ENCODE measurements around the gene CELF2.

The CELF2 gene

DNA sequence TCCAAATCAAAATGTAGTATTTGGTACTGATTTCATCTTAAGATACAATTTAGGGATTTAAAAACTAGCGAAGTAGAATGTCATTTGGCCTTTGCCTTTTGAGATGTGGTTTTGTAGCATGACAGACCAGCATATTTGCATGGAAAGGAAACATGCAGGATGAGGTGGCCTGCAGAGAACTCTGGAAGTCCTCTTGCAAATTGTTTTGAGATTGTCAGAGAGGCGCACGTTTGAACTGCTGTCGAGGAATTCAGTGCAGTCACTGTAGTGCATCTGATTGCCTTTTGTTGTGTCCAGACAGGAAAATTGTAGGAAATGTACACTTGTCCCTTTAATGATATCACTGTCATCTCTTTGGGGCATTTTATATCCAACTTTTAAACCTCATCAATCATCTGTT is 136.7 kb downstream of the CELF2 start:
- peaks cover 42% of the 10 kb centered on the region for H3K4me1 ChIP-seq (ENCODE audit: control insufficient read depth, insufficient read depth, low read length)
- ChIA-PET CTCF (no interaction called here), POLR2A (interaction anchor here (1.0 kb wide), 1 partner anchor 11 kb away, joined by 4 read pairs; no protein-coding TSS in a partner anchor)
- H3K36me3 ChIP-seq (ENCODE audit: control insufficient read depth in 2 of 2, insufficient read depth in 1 of 2, low read length in 2 of 2) = no peaks in the 10 kb centered on the region
- TF ChIP-seq ZNF560 (tag by site-specific recombination; IDR thresholded peaks at IDR 0.05; ENCODE audit: borderline replicate concordance) (no peak), SALL2 (tag by site-specific recombination; IDR thresholded peaks at IDR 0.05; ENCODE audit: borderline replicate concordance) (no peak), ZNF214 (tag by site-specific recombination; IDR thresholded peaks at IDR 0.05; ENCODE audit: borderline replicate concordance) (no peak), ZNF114 (tag by site-specific recombination; IDR thresholded peaks at IDR 0.05) (no peak)
- TF ChIP-seq, protein P1, sequence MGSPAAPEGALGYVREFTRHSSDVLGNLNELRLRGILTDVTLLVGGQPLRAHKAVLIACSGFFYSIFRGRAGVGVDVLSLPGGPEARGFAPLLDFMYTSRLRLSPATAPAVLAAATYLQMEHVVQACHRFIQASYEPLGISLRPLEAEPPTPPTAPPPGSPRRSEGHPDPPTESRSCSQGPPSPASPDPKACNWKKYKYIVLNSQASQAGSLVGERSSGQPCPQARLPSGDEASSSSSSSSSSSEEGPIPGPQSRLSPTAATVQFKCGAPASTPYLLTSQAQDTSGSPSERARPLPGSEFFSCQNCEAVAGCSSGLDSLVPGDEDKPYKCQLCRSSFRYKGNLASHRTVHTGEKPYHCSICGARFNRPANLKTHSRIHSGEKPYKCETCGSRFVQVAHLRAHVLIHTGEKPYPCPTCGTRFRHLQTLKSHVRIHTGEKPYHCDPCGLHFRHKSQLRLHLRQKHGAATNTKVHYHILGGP (tag by site-specific recombination; IDR thresholded peaks at IDR 0.05) = peak; percentile 60; the same call in 1 of the 2 replicates
- H3K9me3 ChIP-seq (ENCODE audit: control insufficient read depth, insufficient read depth, low read depth, low read length) = no peaks in the 10 kb centered on the region
- H3K27ac ChIP-seq (ENCODE audit: extremely low read depth, low read depth, low read length) = no peak overlapping the region
- H3K4me3 ChIP-seq (ENCODE audit: low read depth, low read length) = no peak overlapping the region

DNA sequence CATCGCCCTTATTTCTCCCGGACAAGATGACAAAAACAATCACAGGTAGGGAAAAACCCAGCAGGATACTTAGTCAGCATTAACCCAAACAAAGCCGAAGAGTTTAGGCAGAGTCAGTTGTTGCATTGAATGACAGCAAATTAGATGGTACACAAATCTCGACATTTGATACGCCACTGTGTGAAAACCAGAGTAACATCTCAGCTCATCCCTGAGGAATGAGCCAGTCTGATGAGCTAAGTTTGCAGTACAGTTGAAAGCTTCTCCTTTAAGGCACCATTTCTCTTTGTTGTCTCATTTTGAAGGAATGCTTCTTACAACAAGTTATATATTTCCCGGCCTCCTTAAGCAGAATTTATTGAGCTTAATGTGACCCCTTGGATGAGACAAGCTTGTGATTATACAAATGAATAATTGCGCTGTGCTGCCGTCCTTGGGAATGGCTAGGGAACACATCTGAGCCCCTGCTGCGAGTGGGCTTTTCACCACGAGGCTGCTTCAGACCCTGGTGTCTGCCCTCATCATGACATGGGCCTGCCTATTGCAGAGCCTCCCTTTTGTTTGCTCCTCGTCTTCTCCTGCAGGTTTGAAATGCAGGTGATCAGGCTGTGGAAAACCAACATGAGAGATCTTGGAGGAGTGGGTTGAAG is 137.3 kb downstream of the CELF2 start:
- Histone ChIP-seq H3K4me1 (ENCODE audit: control insufficient read depth, insufficient read depth, low read length) (peaks cover 37% of the 10 kb centered on the region), H3K36me3 (ENCODE audit: control insufficient read depth in 2 of 2, insufficient read depth in 1 of 2, low read length in 2 of 2) (no peaks in the 10 kb centered on the region), H3K4me3 (ENCODE audit: low read depth, low read length) (no peak overlapping the region), H3K27ac (ENCODE audit: extremely low read depth, low read depth, low read length) (no peak overlapping the region), H3K9me3 (ENCODE audit: control insufficient read depth, insufficient read depth, low read depth, low read length) (no peaks in the 10 kb centered on the region)
- ChIA-PET POLR2A (interaction anchor here (1.0 kb wide), 1 partner anchor 10 kb away, joined by 4 read pairs; no protein-coding TSS in a partner anchor), CTCF (interaction anchor here (1.1 kb wide), 1 partner anchor 116 kb away, joined by 3 read pairs; no protein-coding TSS in a partner anchor)
- TF ChIP-seq KLF1 (tag by site-specific recombination; IDR thresholded peaks at IDR 0.05) (peak; percentile 13; the same call in 1 of the 2 replicates), ZNF629 (tag by site-specific recombination; IDR thresholded peaks at IDR 0.05) (peak; percentile 60), BCL11A (tag by site-specific recombination; IDR thresholded peaks at IDR 0.05; ENCODE audit: low read depth) (0 out of 2 replicates have a peak, but pooled peaks have one; percentile 13), TRIM28 (IDR thresholded peaks at IDR 0.05; ENCODE audit: borderline replicate concordance, low read length) (peak; percentile 48; the same call in 1 of the 2 replicates), ZEB2 (tag by site-specific recombination; IDR thresholded peaks at IDR 0.05) (peak; percentile 47; the same call in 1 of the 2 replicates), KLF8 (tag by site-specific recombination; IDR thresholded peaks at IDR 0.05) (peak; percentile 69), ZNF366 (tag by site-specific recombination; conservative IDR thresholded peaks at IDR 0.05) (peak; percentile 63; the same call in 1 of the 2 replicates), ZNF654 (tag by site-specific recombination; IDR thresholded peaks at IDR 0.05; ENCODE audit: low read depth) (no peak), SCRT2 (tag by site-specific recombination; IDR thresholded peaks at IDR 0.05) (peak; percentile 38; the same call in 1 of the 2 replicates), HOXA7 (CRISPR knock-in tag; IDR thresholded peaks at IDR 0.05; ENCODE audit: borderline replicate concordance) (no peak), ZNF561 (tag by site-specific recombination; IDR thresholded peaks at IDR 0.05; ENCODE audit: borderline replicate concordance) (peak; percentile 28; the same call in 1 of the 2 replicates), ZNF600 (tag by site-specific recombination; IDR thresholded peaks at IDR 0.05) (peak; percentile 51; the same call in 1 of the 2 replicates), ZNF394 (tag by site-specific recombination; IDR thresholded peaks at IDR 0.05; ENCODE audit: borderline replicate concordance) (peak; percentile 75; the same call in 1 of the 2 replicates), OSR2 (tag by site-specific recombination; IDR thresholded peaks at IDR 0.05) (peak; percentile 36; the same call in 1 of the 2 replicates), SP7 (tag by site-specific recombination; IDR thresholded peaks at IDR 0.05) (peak; percentile 89), ZNF768 (tag by site-specific recombination; IDR thresholded peaks at IDR 0.05) (no peak)
- TF ChIP-seq, protein P2, sequence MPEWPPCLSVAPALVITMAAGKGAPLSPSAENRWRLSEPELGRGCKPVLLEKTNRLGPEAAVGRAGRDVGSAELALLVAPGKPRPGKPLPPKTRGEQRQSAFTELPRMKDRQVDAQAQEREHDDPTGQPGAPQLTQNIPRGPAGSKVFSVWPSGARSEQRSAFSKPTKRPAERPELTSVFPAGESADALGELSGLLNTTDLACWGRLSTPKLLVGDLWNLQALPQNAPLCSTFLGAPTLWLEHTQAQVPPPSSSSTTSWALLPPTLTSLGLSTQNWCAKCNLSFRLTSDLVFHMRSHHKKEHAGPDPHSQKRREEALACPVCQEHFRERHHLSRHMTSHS (tag by site-specific recombination; IDR thresholded peaks at IDR 0.05) = no peak
- TF ChIP-seq, protein P3, sequence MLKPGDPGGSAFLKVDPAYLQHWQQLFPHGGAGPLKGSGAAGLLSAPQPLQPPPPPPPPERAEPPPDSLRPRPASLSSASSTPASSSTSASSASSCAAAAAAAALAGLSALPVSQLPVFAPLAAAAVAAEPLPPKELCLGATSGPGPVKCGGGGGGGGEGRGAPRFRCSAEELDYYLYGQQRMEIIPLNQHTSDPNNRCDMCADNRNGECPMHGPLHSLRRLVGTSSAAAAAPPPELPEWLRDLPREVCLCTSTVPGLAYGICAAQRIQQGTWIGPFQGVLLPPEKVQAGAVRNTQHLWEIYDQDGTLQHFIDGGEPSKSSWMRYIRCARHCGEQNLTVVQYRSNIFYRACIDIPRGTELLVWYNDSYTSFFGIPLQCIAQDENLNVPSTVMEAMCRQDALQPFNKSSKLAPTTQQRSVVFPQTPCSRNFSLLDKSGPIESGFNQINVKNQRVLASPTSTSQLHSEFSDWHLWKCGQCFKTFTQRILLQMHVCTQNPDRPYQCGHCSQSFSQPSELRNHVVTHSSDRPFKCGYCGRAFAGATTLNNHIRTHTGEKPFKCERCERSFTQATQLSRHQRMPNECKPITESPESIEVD (tag by site-specific recombination; IDR thresholded peaks at IDR 0.05) = peak; percentile 14; the same call in 1 of the 2 replicates
- TF ChIP-seq, protein P4, sequence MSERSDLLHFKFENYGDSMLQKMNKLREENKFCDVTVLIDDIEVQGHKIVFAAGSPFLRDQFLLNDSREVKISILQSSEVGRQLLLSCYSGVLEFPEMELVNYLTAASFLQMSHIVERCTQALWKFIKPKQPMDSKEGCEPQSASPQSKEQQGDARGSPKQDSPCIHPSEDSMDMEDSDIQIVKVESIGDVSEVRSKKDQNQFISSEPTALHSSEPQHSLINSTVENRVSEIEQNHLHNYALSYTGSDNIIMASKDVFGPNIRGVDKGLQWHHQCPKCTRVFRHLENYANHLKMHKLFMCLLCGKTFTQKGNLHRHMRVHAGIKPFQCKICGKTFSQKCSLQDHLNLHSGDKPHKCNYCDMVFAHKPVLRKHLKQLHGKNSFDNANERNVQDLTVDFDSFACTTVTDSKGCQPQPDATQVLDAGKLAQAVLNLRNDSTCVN (tag by site-specific recombination; optimal IDR thresholded peaks at IDR 0.05) = no peak
- TF ChIP-seq, protein P5, sequence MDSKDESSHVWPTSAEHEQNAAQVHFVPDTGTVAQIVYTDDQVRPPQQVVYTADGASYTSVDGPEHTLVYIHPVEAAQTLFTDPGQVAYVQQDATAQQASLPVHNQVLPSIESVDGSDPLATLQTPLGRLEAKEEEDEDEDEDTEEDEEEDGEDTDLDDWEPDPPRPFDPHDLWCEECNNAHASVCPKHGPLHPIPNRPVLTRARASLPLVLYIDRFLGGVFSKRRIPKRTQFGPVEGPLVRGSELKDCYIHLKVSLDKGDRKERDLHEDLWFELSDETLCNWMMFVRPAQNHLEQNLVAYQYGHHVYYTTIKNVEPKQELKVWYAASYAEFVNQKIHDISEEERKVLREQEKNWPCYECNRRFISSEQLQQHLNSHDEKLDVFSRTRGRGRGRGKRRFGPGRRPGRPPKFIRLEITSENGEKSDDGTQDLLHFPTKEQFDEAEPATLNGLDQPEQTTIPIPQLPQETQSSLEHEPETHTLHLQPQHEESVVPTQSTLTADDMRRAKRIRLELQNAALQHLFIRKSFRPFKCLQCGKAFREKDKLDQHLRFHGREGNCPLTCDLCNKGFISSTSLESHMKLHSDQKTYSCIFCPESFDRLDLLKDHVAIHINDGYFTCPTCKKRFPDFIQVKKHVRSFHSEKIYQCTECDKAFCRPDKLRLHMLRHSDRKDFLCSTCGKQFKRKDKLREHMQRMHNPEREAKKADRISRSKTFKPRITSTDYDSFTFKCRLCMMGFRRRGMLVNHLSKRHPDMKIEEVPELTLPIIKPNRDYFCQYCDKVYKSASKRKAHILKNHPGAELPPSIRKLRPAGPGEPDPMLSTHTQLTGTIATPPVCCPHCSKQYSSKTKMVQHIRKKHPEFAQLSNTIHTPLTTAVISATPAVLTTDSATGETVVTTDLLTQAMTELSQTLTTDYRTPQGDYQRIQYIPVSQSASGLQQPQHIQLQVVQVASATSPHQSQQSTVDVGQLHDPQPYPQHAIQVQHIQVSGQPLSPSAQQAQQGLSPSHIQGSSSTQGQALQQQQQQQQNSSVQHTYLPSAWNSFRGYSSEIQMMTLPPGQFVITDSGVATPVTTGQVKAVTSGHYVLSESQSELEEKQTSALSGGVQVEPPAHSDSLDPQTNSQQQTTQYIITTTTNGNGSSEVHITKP (tag by site-specific recombination; IDR thresholded peaks at IDR 0.05) = peak; percentile 55; the same call in 1 of the 2 replicates
